DMS79 (cell line): ENCODE data around the gene NPPB.

ENCODE experiments used
- DNase-seq: peaks from one replicate; lab custom pipeline; 2025; lab: John Stamatoyannopoulos, UW

Gene NPPB

GRCh38 chr1:11880911-11881748, 22.4 kb upstream of the NPPB start:
- DNase-seq = peak; percentile 41

DNA sequence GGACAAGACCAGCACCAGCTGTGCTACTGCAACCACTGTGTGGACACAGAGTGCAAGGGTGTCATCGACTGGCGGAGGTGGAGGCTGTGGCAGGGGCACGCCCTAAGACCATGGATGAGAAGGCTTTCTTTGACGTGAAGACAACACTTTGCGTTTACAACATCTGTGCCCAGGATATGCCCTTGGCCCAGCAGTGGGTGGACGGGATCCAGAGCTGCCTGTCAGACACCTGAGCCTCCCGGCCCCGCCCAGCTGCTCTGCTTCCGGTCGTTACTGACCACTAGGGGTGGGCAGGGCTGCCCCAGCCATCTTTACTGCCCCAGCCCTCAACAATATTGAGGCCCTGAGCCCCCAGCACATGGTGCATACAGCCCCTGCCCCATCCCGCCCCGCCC, 21.4 kb upstream of the NPPB start:
- DNase-seq = no peak

- DNase-seq = no peak
Observed at GRCh38 chr1:11879311-11880180, 20.8 kb upstream of the NPPB start.

DNA sequence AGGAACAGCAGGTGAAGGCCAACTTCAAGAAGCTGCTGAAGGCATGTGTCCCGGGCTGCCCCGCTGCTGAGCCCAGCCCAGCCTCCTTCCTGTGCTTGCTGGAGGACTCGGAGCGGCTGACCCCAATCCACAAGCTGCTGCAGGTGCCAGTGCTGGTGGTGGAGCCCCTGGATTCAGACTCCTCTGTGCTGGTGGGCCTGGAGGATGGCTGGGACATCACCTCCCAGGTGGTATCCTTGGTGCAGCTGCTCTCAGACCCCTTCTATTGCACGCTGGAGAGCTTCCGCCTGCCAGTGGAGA, 20.1 kb upstream of the NPPB start:
- DNase-seq = no peak

DNA sequence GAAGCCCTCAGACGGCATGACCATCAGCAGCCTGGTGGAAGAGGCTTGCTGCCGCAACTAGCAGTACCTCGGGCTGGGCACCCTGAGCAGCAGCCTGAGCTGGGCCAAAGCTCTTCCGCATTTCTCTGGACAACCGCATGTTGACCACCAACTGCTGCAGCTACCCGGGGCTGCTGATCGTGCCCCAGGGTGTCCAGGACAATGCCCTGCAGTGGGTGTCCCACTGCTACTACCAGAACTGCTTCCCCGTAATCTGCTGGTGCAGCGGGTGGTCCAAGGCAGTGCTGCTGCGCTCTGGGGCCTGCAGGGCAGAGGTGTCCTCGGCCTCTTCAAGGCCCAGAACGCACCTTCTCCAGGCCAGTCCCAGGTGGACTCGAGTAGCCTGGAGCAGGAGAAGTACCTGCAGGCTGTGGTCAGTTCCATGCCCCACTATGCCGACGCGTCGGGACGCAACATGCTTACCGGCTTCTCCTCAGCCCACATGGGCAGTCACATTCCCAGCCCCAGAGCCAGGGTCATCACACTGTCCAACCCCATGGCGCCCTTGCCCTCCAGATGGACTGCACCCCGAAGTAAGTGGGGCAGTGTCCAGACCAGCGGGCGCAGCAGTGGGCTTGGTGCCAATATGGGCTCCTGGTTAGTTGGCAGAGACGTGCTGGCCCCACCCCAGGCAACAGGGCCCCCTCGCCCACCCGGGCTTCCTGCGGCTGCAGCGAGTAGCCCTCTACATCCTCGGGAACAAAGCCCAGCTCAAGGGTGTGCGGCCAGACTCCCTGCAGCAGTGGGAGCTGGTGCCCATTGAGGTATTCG, 19.5 kb upstream of the NPPB start:
- no peak for DNase-seq

DNA sequence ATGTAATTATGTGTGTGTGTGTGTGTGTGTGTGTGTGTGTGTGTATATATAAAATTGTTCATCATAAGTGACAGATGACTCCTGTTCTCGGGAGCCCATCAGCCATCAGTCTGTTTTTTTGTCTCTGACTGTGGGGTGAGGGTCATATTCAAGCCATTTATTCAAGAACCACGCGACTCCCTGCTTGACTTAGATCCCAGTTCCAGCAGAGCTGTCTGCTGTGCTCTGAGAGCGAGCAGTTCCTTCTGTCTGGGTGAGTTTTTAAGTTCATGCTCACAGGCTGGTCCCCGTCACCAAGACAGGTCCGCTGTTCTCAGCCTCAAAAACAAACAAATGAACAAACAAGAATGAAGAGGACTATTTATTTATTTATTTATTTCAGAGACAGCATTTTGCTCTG, 18.3 kb upstream of the NPPB start:
- no peak for DNase-seq

DNA sequence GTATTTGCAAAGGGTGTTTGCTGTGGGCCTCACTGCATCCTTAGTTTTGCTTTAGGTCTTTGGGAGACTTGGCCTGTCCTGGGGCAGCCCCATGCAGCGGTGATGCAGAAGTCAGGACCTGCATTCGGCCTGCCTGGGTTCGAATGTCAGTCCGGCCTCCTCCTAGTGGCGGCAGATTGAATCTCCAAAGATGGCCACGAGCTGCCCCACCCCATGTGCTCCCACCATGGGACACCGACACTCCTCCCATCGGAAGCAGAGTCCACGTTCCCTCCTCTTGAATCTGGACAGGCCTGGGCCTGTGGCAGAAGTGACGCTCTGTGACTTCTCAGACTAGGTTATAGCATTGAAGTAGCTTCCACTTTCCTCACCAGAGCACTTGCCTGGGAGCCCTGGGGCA, 16.3 kb upstream of the NPPB start:
- DNase-seq = no peak

DNA sequence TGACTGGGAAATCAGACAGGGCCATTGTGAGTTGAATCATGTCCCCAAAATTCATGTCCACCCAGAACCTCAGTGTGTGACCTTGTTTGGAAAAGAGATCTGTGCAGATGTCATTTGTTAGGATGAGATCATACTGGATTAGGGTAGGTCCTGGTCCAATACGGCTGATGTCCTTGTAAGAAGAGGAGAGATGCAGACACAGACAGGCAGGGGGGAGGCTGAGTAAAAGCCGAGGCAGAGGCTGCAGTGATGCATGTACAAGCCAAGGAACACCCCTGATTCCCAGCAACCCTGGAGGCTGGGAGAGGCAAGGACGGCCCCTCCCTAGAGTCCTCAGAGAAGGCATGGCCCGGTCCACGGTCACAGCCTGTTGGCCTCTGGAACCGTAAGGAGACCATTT, 15.9 kb upstream of the NPPB start:
- DNase-seq = no peak

GRCh38 chr1:11874258-11874562, 15.5 kb upstream of the NPPB start:
- no peak for DNase-seq

GRCh38 chr1:11873395-11874257, 14.9 kb upstream of the NPPB start:
- no peak for DNase-seq

DNA sequence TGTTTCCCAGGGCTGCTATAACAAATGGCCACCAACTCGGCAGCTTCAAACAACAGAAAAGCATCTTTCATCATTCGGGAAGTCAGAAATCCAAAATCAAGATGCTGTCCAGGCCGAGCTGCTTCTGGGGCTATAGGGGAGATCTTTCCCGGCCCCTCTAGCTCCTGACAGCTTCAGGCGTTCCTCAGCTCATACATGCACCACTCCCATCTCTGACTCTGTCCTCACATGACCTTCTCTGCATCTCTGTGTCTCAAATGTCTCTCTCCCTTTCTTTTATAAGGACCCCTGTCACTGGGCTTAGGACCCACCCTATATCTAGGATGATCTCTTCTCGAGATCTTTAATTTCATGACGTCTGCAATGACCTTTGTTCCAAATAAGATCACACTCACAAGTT, 13.8 kb upstream of the NPPB start:
- DNase-seq = no peak

DNA sequence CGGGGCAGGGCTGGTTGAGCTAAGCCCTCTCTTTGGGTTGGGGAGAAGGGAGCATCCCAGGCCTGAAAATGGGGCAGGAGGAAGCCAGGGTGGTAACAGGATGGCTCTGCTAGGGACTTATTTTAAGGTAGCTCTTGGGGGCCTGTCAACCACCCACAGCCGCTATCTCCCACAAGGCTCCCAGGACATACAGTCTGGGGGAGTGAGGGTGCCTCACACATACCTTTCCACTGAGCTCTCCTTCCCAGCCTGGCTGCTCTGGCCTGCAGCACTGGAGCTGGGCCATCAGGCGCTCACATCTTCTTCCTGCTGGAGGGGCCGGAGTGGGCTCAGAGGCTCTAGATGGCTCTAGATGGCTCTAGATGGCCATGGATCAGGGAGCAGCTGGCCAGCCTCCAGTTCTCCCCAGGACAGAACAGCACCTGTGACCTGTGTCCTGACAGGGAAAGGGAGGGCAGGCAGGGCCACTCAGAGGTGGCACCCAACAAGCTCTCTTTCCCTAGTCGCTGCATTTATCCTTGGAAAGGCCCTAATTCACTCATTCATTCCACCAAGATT, 11.0 kb upstream of the NPPB start:
- no peak for DNase-seq

DNA sequence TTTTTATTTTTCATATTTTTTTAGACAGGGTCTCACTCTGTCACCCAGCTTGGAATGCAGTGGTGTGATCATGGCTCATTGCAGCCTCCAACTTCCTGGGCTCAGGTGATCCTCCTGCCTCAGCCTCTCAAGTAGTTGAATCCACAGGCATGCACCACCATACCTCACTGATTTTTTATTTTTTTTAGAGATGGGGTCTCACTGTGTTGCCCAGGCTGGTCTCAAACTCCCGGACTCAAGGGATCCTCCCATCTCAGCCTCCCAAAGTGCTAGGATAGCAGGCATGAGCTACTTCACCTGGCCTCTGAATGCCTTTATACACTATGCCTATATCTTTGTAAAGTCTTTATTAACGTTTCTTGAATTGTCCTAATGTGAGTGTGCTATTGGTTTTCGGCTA, 10.4 kb upstream of the NPPB start:
- no peak for DNase-seq

- no peak for DNase-seq
Observed at GRCh38 chr1:11868331-11868980, 9.7 kb upstream of the NPPB start.

- DNase-seq = no peak
Observed at GRCh38 chr1:11862890-11863289, 4.1 kb upstream of the NPPB start.

- no peak for DNase-seq
Observed at GRCh38 chr1:11860587-11860986, 1.8 kb upstream of the NPPB start.

DNA sequence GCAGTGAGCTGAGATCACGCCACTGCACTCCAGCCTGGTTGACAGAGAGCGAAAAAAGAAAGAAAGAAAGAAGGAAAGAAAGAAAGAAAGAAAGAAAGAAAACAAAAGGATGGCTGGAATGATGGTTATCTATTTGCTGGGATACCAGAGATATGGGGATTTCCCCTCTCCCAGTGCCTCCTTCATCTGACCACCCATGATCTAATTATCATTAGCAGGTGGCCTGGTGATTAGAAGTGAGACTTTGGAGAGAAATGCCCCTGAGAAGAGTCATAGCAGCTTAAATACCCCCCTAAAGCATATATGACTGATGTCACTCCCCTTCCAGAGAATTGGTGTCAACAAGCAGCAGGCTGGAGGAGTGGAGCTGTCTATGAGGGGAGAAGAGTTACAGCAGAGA, 1.3 kb upstream of the NPPB start:
- DNase-seq = no peak

DNA sequence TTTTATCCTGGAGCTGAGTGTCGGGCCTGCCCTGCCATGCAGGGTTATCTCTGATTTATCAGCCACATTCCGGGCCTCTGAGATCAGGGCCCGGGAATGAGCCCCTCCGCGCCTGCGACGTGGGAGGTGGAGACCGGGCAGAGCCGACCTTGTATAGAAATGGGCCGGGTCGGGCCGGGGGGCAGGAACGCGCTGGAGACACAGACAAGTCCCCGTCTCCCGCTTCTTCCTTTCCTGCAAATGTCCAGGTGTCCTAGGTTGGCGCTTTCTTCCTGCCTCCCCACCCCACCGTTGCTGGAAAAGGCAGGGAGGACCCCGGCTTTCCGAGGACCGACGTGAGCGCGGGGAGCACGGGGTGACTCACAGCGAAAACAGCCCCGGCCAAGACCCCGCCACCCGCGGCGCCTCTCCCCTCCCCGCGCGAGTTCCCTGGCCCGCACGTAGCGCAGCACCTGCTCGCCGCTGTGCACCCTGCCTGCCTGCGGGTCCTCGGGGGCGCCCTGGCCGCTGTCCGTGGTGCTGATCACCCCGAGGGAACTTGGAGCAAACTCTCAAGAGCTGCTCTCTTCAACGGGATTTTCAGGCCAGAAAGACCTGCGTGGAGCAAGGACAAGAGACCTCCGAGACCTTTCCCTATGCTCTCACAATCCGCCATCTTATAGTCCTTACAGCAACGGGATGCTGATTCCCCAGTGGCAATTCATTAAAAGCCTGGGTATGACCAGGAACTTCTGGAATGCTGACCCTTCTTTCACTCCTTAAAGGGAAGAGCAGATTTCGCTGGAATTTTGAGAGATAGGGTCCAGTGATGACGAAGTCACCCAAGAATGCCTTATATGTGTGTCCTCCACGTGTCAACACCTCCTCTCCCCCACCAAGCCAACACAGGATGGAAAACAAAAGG, 475 bp upstream of the NPPB start:
- DNase-seq = no peak

GRCh38 chr1:11858158-11858557, 587 bp downstream of the NPPB start:
- DNase-seq = no peak
